WTC11 (cell line): ENCODE measurements around the gene ARHGAP26. TPM values are rescaled to one million over a fixed set of nuclear protein-coding genes. Genes with fewer than 3 reads are reported as not detected.

Source experiments
- ATAC-seq: fragments of 200-7000 bp; cut with Tn5 transposase; 2 replicates; pipeline ENCODE4 v1.10.0; 2021; ENCODE audit warnings: mild to moderate bottlenecking, moderate library complexity
- CTCF ChIA-PET: fragments of 300-600 bp; sonication (Branson Sonifier 250); formaldehyde crosslinking; loops from one replicate; lab custom pipeline; 2021; ENCODE audit warnings: antibody characterized with exemption; lab: Charles Lee
- POLR2A ChIA-PET: fragments of 350-600 bp; sonication (Branson Sonifier 250); formaldehyde crosslinking; loops from one replicate; lab custom pipeline; 2021; ENCODE audit warnings: antibody characterized with exemption; lab: Charles Lee
- DNase-seq: peaks from one replicate; pipeline ENCODE4 v3.0.0; 2021; ENCODE audit warnings: low spot score
- H3K27ac Mint-ChIP-seq: 2 replicates; pipeline ENCODE4 v1.8.0; 2021; ENCODE audit warnings: mixed read lengths
- H3K27me3 Mint-ChIP-seq: 2 replicates; pipeline ENCODE4 v1.8.0; 2021; ENCODE audit warnings: low read depth, mild to moderate bottlenecking, moderate library complexity, mixed read lengths
- H3K36me3 Mint-ChIP-seq: 2 replicates; pipeline ENCODE4 v1.8.0; 2021; ENCODE audit warnings: mixed read lengths
- H3K4me1 Mint-ChIP-seq: 2 replicates; pipeline ENCODE4 v1.8.0; 2022; ENCODE audit warnings: mixed read lengths
- H3K4me3 Mint-ChIP-seq: 2 replicates; pipeline ENCODE4 v1.8.0; 2021; ENCODE audit warnings: mild to moderate bottlenecking, moderate library complexity, mixed read lengths
- H3K9me3 Mint-ChIP-seq: 2 replicates; pipeline ENCODE4 v1.8.0; 2021; ENCODE audit warnings: mixed read lengths
- ATF1 ChIP-seq: sonication (generic); formaldehyde crosslinking; IDR thresholded peaks from 2 replicates; pipeline ENCODE4 v1.8.1; 2023; ENCODE audit warnings: mild to moderate bottlenecking, moderate library complexity, missing genetic modification reagents
- ESRRA ChIP-seq: sonication (generic); formaldehyde crosslinking; IDR thresholded peaks from 2 replicates; pipeline ENCODE4 v1.8.1; 2022; ENCODE audit warnings: mild to moderate bottlenecking, missing genetic modification reagents, borderline replicate concordance
- GTF2I ChIP-seq: fragments of 250-450 bp; sonication (Bioruptor Pico); conservative IDR thresholded peaks from 2 replicates; pipeline ENCODE4 v1.4.0; 2021; ENCODE audit warnings: mild to moderate bottlenecking
- MYBL2 ChIP-seq: sonication (generic); formaldehyde crosslinking; IDR thresholded peaks from 2 replicates; pipeline ENCODE4 v1.8.1; 2023; ENCODE audit warnings: mild to moderate bottlenecking, moderate library complexity, missing genetic modification reagents
- NFE2L1 ChIP-seq: sonication (generic); formaldehyde crosslinking; IDR thresholded peaks from 2 replicates; pipeline ENCODE4 v1.8.1; 2023; ENCODE audit warnings: missing genetic modification reagents
- NFYB ChIP-seq: sonication (generic); formaldehyde crosslinking; conservative IDR thresholded peaks from 2 replicates; pipeline ENCODE4 v1.8.0; 2022; ENCODE audit warnings: low read depth, missing genetic modification reagents
- RELA ChIP-seq: sonication (generic); formaldehyde crosslinking; IDR thresholded peaks from 2 replicates; pipeline ENCODE4 v1.8.1; 2022; ENCODE audit warnings: missing genetic modification reagents, mild to moderate bottlenecking, borderline replicate concordance
- SOX15 ChIP-seq: fragments of 250-450 bp; sonication (Bioruptor Pico); IDR thresholded peaks from 2 replicates; pipeline ENCODE4 v1.9.0; 2021; ENCODE audit warnings: mild to moderate bottlenecking
- SP1 ChIP-seq: sonication (generic); formaldehyde crosslinking; conservative IDR thresholded peaks from 2 replicates; pipeline ENCODE4 v1.8.1; 2022; ENCODE audit warnings: missing genetic modification reagents
- TEAD4 ChIP-seq: sonication (generic); formaldehyde crosslinking; IDR thresholded peaks from 2 replicates; pipeline ENCODE4 v1.8.0; 2022; ENCODE audit warnings: mild to moderate bottlenecking, missing genetic modification reagents
- total RNA-seq: library from RNA; stranded (reverse); gene quantifications from 3 replicates; pipeline ENCODE4 v1.2.3, GENCODE V29; 2021
- TF ChIP-seq, protein P1 (sequence below): sonication (generic); formaldehyde crosslinking; IDR thresholded peaks from 2 replicates; pipeline ENCODE4 v1.8.1; 2023; ENCODE audit warnings: mild to moderate bottlenecking, missing genetic modification reagents, borderline replicate concordance
- TF ChIP-seq, protein P2 (sequence below): sonication (generic); formaldehyde crosslinking; IDR thresholded peaks from 2 replicates; pipeline ENCODE4 v1.8.0; 2023; ENCODE audit warnings: missing genetic modification reagents, mild to moderate bottlenecking, borderline replicate concordance
- TF ChIP-seq, protein P3 (sequence below): fragments of 250-450 bp; sonication (Bioruptor Pico); IDR thresholded peaks from 2 replicates; pipeline ENCODE4 v1.9.0; 2021; ENCODE audit warnings: mild to moderate bottlenecking
- TF ChIP-seq, protein P4 (sequence below): sonication (generic); formaldehyde crosslinking; IDR thresholded peaks from 2 replicates; pipeline ENCODE4 v1.8.1; 2023; ENCODE audit warnings: mild to moderate bottlenecking, missing genetic modification reagents, moderate library complexity
- TF ChIP-seq, protein P5 (sequence below): sonication (generic); formaldehyde crosslinking; IDR thresholded peaks from 2 replicates; pipeline ENCODE4 v1.8.1; 2023; ENCODE audit warnings: mild to moderate bottlenecking, missing genetic modification reagents
- TF ChIP-seq, protein P6 (sequence below): fragments of 200-600 bp; IDR thresholded peaks from 2 replicates; pipeline ENCODE4 v1.8.0; 2022; ENCODE audit warnings: antibody characterized with exemption

The ARHGAP26 gene
- total RNA-seq, 1 experiment from 2014 or later, result 22.3 TPM

DNA sequence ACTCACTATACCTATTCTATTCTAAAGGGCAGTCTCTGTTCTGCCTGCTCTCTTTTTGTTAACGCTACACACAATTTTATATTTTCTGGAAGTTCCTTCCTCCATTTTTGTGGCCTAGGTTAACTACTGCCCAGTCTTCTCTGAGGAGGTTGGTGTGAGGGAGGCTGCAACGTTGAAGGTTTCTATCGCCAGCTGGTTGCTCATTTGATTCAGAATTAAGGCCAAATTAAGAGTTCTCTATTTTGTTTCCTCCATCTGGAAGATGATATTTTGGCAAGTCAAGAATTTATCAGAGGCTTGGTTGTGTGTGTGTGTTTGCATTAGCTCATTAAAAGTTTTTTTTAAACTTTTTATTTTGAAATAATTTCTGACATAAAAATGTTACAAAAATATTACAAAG is 175.1 kb downstream of the ARHGAP26 start:
- Mint-ChIP-seq H3K4me1 (no peaks in the 10 kb centered on the region), H3K9me3 (0 out of 2 replicates have a peak, but pooled peaks cover 3% of the 10 kb centered on the region), H3K4me3 (no peak overlapping the region), H3K27ac (no peak overlapping the region), H3K36me3 (0 out of 2 replicates have a peak, but pooled peaks cover 2% of the 10 kb centered on the region), H3K27me3 (no peaks in the 10 kb centered on the region)
- ATAC-seq, result no peak
- DNase-seq, result no peak
- ChIA-PET CTCF (no interaction called here), POLR2A (no interaction called here)
- TF ChIP-seq, protein P1, sequence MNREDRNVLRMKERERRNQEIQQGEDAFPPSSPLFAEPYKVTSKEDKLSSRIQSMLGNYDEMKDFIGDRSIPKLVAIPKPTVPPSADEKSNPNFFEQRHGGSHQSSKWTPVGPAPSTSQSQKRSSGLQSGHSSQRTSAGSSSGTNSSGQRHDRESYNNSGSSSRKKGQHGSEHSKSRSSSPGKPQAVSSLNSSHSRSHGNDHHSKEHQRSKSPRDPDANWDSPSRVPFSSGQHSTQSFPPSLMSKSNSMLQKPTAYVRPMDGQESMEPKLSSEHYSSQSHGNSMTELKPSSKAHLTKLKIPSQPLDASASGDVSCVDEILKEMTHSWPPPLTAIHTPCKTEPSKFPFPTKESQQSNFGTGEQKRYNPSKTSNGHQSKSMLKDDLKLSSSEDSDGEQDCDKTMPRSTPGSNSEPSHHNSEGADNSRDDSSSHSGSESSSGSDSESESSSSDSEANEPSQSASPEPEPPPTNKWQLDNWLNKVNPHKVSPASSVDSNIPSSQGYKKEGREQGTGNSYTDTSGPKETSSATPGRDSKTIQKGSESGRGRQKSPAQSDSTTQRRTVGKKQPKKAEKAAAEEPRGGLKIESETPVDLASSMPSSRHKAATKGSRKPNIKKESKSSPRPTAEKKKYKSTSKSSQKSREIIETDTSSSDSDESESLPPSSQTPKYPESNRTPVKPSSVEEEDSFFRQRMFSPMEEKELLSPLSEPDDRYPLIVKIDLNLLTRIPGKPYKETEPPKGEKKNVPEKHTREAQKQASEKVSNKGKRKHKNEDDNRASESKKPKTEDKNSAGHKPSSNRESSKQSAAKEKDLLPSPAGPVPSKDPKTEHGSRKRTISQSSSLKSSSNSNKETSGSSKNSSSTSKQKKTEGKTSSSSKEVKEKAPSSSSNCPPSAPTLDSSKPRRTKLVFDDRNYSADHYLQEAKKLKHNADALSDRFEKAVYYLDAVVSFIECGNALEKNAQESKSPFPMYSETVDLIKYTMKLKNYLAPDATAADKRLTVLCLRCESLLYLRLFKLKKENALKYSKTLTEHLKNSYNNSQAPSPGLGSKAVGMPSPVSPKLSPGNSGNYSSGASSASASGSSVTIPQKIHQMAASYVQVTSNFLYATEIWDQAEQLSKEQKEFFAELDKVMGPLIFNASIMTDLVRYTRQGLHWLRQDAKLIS (CRISPR knock-in tag), result no peak
- TF ChIP-seq MYBL2 (CRISPR knock-in tag) (no peak), TEAD4 (CRISPR knock-in tag) (no peak), GTF2I (CRISPR knock-in tag) (no peak), SP1 (CRISPR knock-in tag) (no peak)
- TF ChIP-seq, protein P2, sequence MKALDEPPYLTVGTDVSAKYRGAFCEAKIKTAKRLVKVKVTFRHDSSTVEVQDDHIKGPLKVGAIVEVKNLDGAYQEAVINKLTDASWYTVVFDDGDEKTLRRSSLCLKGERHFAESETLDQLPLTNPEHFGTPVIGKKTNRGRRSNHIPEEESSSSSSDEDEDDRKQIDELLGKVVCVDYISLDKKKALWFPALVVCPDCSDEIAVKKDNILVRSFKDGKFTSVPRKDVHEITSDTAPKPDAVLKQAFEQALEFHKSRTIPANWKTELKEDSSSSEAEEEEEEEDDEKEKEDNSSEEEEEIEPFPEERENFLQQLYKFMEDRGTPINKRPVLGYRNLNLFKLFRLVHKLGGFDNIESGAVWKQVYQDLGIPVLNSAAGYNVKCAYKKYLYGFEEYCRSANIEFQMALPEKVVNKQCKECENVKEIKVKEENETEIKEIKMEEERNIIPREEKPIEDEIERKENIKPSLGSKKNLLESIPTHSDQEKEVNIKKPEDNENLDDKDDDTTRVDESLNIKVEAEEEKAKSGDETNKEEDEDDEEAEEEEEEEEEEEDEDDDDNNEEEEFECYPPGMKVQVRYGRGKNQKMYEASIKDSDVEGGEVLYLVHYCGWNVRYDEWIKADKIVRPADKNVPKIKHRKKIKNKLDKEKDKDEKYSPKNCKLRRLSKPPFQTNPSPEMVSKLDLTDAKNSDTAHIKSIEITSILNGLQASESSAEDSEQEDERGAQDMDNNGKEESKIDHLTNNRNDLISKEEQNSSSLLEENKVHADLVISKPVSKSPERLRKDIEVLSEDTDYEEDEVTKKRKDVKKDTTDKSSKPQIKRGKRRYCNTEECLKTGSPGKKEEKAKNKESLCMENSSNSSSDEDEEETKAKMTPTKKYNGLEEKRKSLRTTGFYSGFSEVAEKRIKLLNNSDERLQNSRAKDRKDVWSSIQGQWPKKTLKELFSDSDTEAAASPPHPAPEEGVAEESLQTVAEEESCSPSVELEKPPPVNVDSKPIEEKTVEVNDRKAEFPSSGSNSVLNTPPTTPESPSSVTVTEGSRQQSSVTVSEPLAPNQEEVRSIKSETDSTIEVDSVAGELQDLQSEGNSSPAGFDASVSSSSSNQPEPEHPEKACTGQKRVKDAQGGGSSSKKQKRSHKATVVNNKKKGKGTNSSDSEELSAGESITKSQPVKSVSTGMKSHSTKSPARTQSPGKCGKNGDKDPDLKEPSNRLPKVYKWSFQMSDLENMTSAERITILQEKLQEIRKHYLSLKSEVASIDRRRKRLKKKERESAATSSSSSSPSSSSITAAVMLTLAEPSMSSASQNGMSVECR (CRISPR knock-in tag), result no peak

DNA sequence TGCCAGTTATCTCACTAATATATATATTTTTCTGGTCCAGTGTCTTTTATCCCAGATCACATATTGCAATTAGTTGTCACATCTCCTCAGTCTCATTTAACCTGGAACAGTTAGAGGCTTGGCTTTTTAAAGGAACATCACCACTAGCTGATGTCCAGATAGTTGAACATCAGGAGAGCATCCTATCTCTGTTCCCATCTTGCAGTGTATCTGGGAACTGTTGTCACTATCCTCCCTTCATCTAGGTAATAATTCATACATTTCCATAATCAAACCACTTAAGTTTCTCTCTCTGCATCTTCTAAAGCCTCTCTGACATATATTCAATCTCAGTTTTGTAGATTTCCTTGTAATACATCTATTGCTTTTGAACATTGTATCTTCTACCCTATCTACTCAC is 175.7 kb downstream of the ARHGAP26 start:
- ATAC-seq, result no peak
- DNase-seq, result no peak
- CTCF ChIA-PET, result no interaction called here
- Mint-ChIP-seq H3K36me3 (no peaks in the 10 kb centered on the region), H3K4me1 (no peaks in the 10 kb centered on the region), H3K9me3 (no peaks in the 10 kb centered on the region), H3K27me3 (no peaks in the 10 kb centered on the region), H3K4me3 (no peak overlapping the region), H3K27ac (no peak overlapping the region)
- TF ChIP-seq NFE2L1 (CRISPR knock-in tag) (no peak), ATF1 (CRISPR knock-in tag) (no peak), ESRRA (no peak), SOX15 (no peak), NFYB (CRISPR knock-in tag) (no peak), RELA (CRISPR knock-in tag) (no peak)
- TF ChIP-seq, protein P3, sequence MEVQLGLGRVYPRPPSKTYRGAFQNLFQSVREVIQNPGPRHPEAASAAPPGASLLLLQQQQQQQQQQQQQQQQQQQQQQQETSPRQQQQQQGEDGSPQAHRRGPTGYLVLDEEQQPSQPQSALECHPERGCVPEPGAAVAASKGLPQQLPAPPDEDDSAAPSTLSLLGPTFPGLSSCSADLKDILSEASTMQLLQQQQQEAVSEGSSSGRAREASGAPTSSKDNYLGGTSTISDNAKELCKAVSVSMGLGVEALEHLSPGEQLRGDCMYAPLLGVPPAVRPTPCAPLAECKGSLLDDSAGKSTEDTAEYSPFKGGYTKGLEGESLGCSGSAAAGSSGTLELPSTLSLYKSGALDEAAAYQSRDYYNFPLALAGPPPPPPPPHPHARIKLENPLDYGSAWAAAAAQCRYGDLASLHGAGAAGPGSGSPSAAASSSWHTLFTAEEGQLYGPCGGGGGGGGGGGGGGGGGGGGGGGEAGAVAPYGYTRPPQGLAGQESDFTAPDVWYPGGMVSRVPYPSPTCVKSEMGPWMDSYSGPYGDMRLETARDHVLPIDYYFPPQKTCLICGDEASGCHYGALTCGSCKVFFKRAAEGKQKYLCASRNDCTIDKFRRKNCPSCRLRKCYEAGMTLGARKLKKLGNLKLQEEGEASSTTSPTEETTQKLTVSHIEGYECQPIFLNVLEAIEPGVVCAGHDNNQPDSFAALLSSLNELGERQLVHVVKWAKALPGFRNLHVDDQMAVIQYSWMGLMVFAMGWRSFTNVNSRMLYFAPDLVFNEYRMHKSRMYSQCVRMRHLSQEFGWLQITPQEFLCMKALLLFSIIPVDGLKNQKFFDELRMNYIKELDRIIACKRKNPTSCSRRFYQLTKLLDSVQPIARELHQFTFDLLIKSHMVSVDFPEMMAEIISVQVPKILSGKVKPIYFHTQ (CRISPR knock-in tag), result no peak
- TF ChIP-seq, protein P4, sequence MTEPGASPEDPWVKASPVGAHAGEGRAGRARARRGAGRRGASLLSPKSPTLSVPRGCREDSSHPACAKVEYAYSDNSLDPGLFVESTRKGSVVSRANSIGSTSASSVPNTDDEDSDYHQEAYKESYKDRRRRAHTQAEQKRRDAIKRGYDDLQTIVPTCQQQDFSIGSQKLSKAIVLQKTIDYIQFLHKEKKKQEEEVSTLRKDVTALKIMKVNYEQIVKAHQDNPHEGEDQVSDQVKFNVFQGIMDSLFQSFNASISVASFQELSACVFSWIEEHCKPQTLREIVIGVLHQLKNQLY (CRISPR knock-in tag), result no peak
- TF ChIP-seq, protein P5, sequence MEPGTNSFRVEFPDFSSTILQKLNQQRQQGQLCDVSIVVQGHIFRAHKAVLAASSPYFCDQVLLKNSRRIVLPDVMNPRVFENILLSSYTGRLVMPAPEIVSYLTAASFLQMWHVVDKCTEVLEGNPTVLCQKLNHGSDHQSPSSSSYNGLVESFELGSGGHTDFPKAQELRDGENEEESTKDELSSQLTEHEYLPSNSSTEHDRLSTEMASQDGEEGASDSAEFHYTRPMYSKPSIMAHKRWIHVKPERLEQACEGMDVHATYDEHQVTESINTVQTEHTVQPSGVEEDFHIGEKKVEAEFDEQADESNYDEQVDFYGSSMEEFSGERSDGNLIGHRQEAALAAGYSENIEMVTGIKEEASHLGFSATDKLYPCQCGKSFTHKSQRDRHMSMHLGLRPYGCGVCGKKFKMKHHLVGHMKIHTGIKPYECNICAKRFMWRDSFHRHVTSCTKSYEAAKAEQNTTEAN (CRISPR knock-in tag), result no peak
- TF ChIP-seq, protein P6, sequence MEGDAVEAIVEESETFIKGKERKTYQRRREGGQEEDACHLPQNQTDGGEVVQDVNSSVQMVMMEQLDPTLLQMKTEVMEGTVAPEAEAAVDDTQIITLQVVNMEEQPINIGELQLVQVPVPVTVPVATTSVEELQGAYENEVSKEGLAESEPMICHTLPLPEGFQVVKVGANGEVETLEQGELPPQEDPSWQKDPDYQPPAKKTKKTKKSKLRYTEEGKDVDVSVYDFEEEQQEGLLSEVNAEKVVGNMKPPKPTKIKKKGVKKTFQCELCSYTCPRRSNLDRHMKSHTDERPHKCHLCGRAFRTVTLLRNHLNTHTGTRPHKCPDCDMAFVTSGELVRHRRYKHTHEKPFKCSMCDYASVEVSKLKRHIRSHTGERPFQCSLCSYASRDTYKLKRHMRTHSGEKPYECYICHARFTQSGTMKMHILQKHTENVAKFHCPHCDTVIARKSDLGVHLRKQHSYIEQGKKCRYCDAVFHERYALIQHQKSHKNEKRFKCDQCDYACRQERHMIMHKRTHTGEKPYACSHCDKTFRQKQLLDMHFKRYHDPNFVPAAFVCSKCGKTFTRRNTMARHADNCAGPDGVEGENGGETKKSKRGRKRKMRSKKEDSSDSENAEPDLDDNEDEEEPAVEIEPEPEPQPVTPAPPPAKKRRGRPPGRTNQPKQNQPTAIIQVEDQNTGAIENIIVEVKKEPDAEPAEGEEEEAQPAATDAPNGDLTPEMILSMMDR, result no peak
- POLR2A ChIA-PET, result no interaction called here
